Measurements from ENCODE around the gene LAMP5. TPM values are rescaled to one million over a fixed set of nuclear protein-coding genes. Genes with fewer than 3 reads are reported as not detected.

LAMP5 gene
- total and polyA plus RNA-seq, 4 donors: 0.16 to 0.75 (median 0.22) TPM

GRCh38 chr20:9495701-9496100 is 18.7 kb upstream of the LAMP5 start:
- no peak for DNase-seq
- Histone ChIP-seq H3K36me3 (ENCODE audit: control insufficient read depth in 1 of 2, insufficient read depth in 2 of 2, low read length in 1 of 2) (no peaks in the 10 kb centered on the region), H3K4me3 (ENCODE audit: low read length in 2 of 2) (no peak overlapping the region), H3K27me3 (ENCODE audit: control insufficient read depth in 1 of 2, insufficient read depth in 2 of 2, low read length in 1 of 2) (no peaks in the 10 kb centered on the region), H3K4me1 (ENCODE audit: control insufficient read depth in 1 of 2, insufficient read depth in 2 of 2, low read length in 2 of 2) (peaks cover 2 to 5% of the 10 kb centered on the region in 2 donors), H3K27ac (ENCODE audit: low read depth in 1 of 2, low read length in 2 of 2) (no peak overlapping the region), H3K9me3 (ENCODE audit: control insufficient read depth, low read length) (no peaks in the 10 kb centered on the region)
- WGBS, 2 donors: 20 to 32% methylated on average over 2 of the region's 2 CpGs
- intact Hi-C loops (cut with DNase I): no loop called here
- ATAC-seq (ENCODE audit: low FRiP score): no peak

- H3K9me3 ChIP-seq (ENCODE audit: control insufficient read depth, low read length): no peaks in the 10 kb centered on the region
- no peak overlapping the region for H3K27ac ChIP-seq (ENCODE audit: low read depth in 1 of 2, low read length in 2 of 2)
- intact Hi-C loops (cut with DNase I): no loop called here
- WGBS, 2 donors: 95 to 96% methylated on average over 3 of the region's 3 CpGs
- peaks cover 2 to 5% of the 10 kb centered on the region in 2 donors for H3K4me1 ChIP-seq (ENCODE audit: control insufficient read depth in 1 of 2, insufficient read depth in 2 of 2, low read length in 2 of 2)
- no peaks in the 10 kb centered on the region for H3K36me3 ChIP-seq (ENCODE audit: control insufficient read depth in 1 of 2, insufficient read depth in 2 of 2, low read length in 1 of 2)
- ATAC-seq (ENCODE audit: low FRiP score): no peak
- H3K27me3 ChIP-seq (ENCODE audit: control insufficient read depth in 1 of 2, insufficient read depth in 2 of 2, low read length in 1 of 2): no peaks in the 10 kb centered on the region
- DNase-seq: no peak
- H3K4me3 ChIP-seq (ENCODE audit: low read length in 2 of 2): no peak overlapping the region
Observed at GRCh38 chr20:9496155-9496554, 18.2 kb upstream of the LAMP5 start.

GRCh38 chr20:9498322-9498721 is 16.1 kb upstream of the LAMP5 start:
- intact Hi-C loops (cut with DNase I): no loop called here
- Histone ChIP-seq H3K27ac (ENCODE audit: low read depth in 1 of 2, low read length in 2 of 2) (no peak overlapping the region), H3K4me1 (ENCODE audit: control insufficient read depth in 1 of 2, insufficient read depth in 2 of 2, low read length in 2 of 2) (peaks cover under 1 to 2% of the 10 kb centered on the region in 2 donors), H3K27me3 (ENCODE audit: control insufficient read depth in 1 of 2, insufficient read depth in 2 of 2, low read length in 1 of 2) (no peaks in the 10 kb centered on the region), H3K9me3 (ENCODE audit: control insufficient read depth, low read length) (no peaks in the 10 kb centered on the region), H3K36me3 (ENCODE audit: control insufficient read depth in 1 of 2, insufficient read depth in 2 of 2, low read length in 1 of 2) (no peaks in the 10 kb centered on the region), H3K4me3 (ENCODE audit: low read length in 2 of 2) (no peak overlapping the region)
- 86 to 92% methylated on average over 4 of the region's 4 CpGs for WGBS, 2 donors
- DNase-seq (no peak), ATAC-seq (ENCODE audit: low FRiP score) (no peak)

GRCh38 chr20:9499126-9499899 is 15.1 kb upstream of the LAMP5 start:
- H3K36me3 ChIP-seq (ENCODE audit: control insufficient read depth in 1 of 2, insufficient read depth in 2 of 2, low read length in 1 of 2): no peaks in the 10 kb centered on the region
- no peak overlapping the region for H3K4me3 ChIP-seq (ENCODE audit: low read length in 2 of 2)
- ATAC-seq (ENCODE audit: low FRiP score): no peak
- H3K4me1 ChIP-seq (ENCODE audit: control insufficient read depth in 1 of 2, insufficient read depth in 2 of 2, low read length in 2 of 2): no peaks in the 10 kb centered on the region
- no peaks in the 10 kb centered on the region for H3K9me3 ChIP-seq (ENCODE audit: control insufficient read depth, low read length)
- no peaks in the 10 kb centered on the region for H3K27me3 ChIP-seq (ENCODE audit: control insufficient read depth in 1 of 2, insufficient read depth in 2 of 2, low read length in 1 of 2)
- intact Hi-C loops (cut with DNase I): no loop called here
- DNase-seq: no peak
- H3K27ac ChIP-seq (ENCODE audit: low read depth in 1 of 2, low read length in 2 of 2): no peak overlapping the region
- 93 to 95% methylated on average over 5 of the region's 5 CpGs for WGBS, 2 donors

- no peaks in the 10 kb centered on the region for H3K9me3 ChIP-seq (ENCODE audit: control insufficient read depth, low read length)
- no peaks in the 10 kb centered on the region for H3K4me1 ChIP-seq (ENCODE audit: control insufficient read depth in 1 of 2, insufficient read depth in 2 of 2, low read length in 2 of 2)
- H3K36me3 ChIP-seq (ENCODE audit: control insufficient read depth in 1 of 2, insufficient read depth in 2 of 2, low read length in 1 of 2): no peaks in the 10 kb centered on the region
- H3K4me3 ChIP-seq (ENCODE audit: low read length in 2 of 2): no peak overlapping the region
- no peak overlapping the region for H3K27ac ChIP-seq (ENCODE audit: low read depth in 1 of 2, low read length in 2 of 2)
- DNase-seq (peak in 1 of 2 donors; percentile 52), ATAC-seq (ENCODE audit: low FRiP score) (no peak)
- whole genome bisulfite sequencing, 2 donors: 57 to 67% methylated on average over 2 of the region's 2 CpGs
- intact Hi-C loops (cut with DNase I): no loop called here
- no peaks in the 10 kb centered on the region for H3K27me3 ChIP-seq (ENCODE audit: control insufficient read depth in 1 of 2, insufficient read depth in 2 of 2, low read length in 1 of 2)
Observed at GRCh38 chr20:9500121-9500520, 14.3 kb upstream of the LAMP5 start.

- WGBS, 2 donors: 89 to 93% methylated on average over 2 of the region's 2 CpGs
- H3K27ac ChIP-seq (ENCODE audit: low read depth in 1 of 2, low read length in 2 of 2): no peak overlapping the region
- H3K27me3 ChIP-seq (ENCODE audit: control insufficient read depth in 1 of 2, insufficient read depth in 2 of 2, low read length in 1 of 2): no peaks in the 10 kb centered on the region
- H3K4me1 ChIP-seq (ENCODE audit: control insufficient read depth in 1 of 2, insufficient read depth in 2 of 2, low read length in 2 of 2): no peaks in the 10 kb centered on the region
- H3K4me3 ChIP-seq (ENCODE audit: low read length in 2 of 2): no peak overlapping the region
- H3K36me3 ChIP-seq (ENCODE audit: control insufficient read depth in 1 of 2, insufficient read depth in 2 of 2, low read length in 1 of 2): no peaks in the 10 kb centered on the region
- ATAC-seq (ENCODE audit: low FRiP score): no peak
- DNase-seq: no peak
- intact Hi-C loops (cut with DNase I): no loop called here
- no peaks in the 10 kb centered on the region for H3K9me3 ChIP-seq (ENCODE audit: control insufficient read depth, low read length)
Observed at GRCh38 chr20:9501473-9501872, 12.9 kb upstream of the LAMP5 start.

GRCh38 chr20:9503526-9504245 is 10.7 kb upstream of the LAMP5 start:
- no peak overlapping the region for H3K27ac ChIP-seq (ENCODE audit: low read depth in 1 of 2, low read length in 2 of 2)
- DNase-seq (peak in 1 of 2 donors; percentile 45), ATAC-seq (ENCODE audit: low FRiP score) (no peak)
- intact Hi-C loops (cut with DNase I): no loop called here
- no peaks in the 10 kb centered on the region for H3K4me1 ChIP-seq (ENCODE audit: control insufficient read depth in 1 of 2, insufficient read depth in 2 of 2, low read length in 2 of 2)
- no peaks in the 10 kb centered on the region for H3K36me3 ChIP-seq (ENCODE audit: control insufficient read depth in 1 of 2, insufficient read depth in 2 of 2, low read length in 1 of 2)
- H3K9me3 ChIP-seq (ENCODE audit: control insufficient read depth, low read length): no peaks in the 10 kb centered on the region
- 76 to 83% methylated on average over 9 of the region's 9 CpGs for WGBS, 2 donors
- no peak overlapping the region for H3K4me3 ChIP-seq (ENCODE audit: low read length in 2 of 2)
- no peaks in the 10 kb centered on the region for H3K27me3 ChIP-seq (ENCODE audit: control insufficient read depth in 1 of 2, insufficient read depth in 2 of 2, low read length in 1 of 2)

- no peaks in the 10 kb centered on the region for H3K4me1 ChIP-seq (ENCODE audit: control insufficient read depth in 1 of 2, insufficient read depth in 2 of 2, low read length in 2 of 2)
- no peaks in the 10 kb centered on the region for H3K36me3 ChIP-seq (ENCODE audit: control insufficient read depth in 1 of 2, insufficient read depth in 2 of 2, low read length in 1 of 2)
- H3K9me3 ChIP-seq (ENCODE audit: control insufficient read depth, low read length): no peaks in the 10 kb centered on the region
- no peak overlapping the region for H3K27ac ChIP-seq (ENCODE audit: low read depth in 1 of 2, low read length in 2 of 2)
- intact Hi-C loops (cut with DNase I): no loop called here
- ATAC-seq (ENCODE audit: low FRiP score) (no peak), DNase-seq (no peak)
- WGBS, 2 donors: 15 to 16% methylated on average over 34 of the region's 34 CpGs
- H3K4me3 ChIP-seq (ENCODE audit: low read length in 2 of 2): no peak overlapping the region
- no peaks in the 10 kb centered on the region for H3K27me3 ChIP-seq (ENCODE audit: control insufficient read depth in 1 of 2, insufficient read depth in 2 of 2, low read length in 1 of 2)
Observed at GRCh38 chr20:9506280-9506821, 8.0 kb upstream of the LAMP5 start.
